Stimulated activated CD8-positive, alpha-beta memory T cell treated with anti-CD3 and anti-CD28 coated beads, Interleukin-12 subunit alpha, Interleukin-12 subunit beta, amount 100 ng/mL, for 24 hours (primary cell): ENCODE data around the gene BET1L.
"Not testable (repeated sequence)": the region's sequence is repeated elsewhere in the genome, so short reads cannot be mapped to it uniquely, and the experiment has no call there.

Source experiments
- DNase-seq: peaks from one replicate; pipeline ENCODE4 v3.0.0-alpha.2; 2020; ENCODE audit errors: extremely low read depth

Gene BET1L

GRCh38 chr11:207208-207862, at the start of gene BET1L, which contains the start of gene RIC8A:
Gene BET1L (minus strand): TSS chr11:207399. CDS start chr11:207321, 78 bp downstream.
Gene RIC8A (plus strand): TSS chr11:207708. CDS start chr11:208855, 1,147 bp downstream.
- peak; percentile 94 for DNase-seq

GRCh38 chr11:255816-256215, 48.6 kb upstream of the BET1L start:
- DNase-seq: no peak

GRCh38 chr11:255176-255575, 48.0 kb upstream of the BET1L start:
- no peak for DNase-seq

GRCh38 chr11:253886-254270, 46.7 kb upstream of the BET1L start:
- no peak for DNase-seq

GRCh38 chr11:253160-253885, 46.1 kb upstream of the BET1L start:
- no peak for DNase-seq

GRCh38 chr11:252666-253065, 45.5 kb upstream of the BET1L start:
- no peak for DNase-seq

- DNase-seq: no peak
These were observed 44.4 kb upstream of the BET1L start for GRCh38 chr11:251550-251949.

- DNase-seq: no peak
These were observed 43.6 kb upstream of the BET1L start for GRCh38 chr11:250740-251299.

GRCh38 chr11:250274-250673, 43.1 kb upstream of the BET1L start:
- no peak for DNase-seq

- DNase-seq: no peak
These were observed 41.9 kb upstream of the BET1L start for GRCh38 chr11:249062-249461.

GRCh38 chr11:244376-244775, 37.2 kb upstream of the BET1L start:
- no peak for DNase-seq

GRCh38 chr11:241634-242033, 34.4 kb upstream of the BET1L start:
- DNase-seq: no peak

GRCh38 chr11:240315-240714, 33.1 kb upstream of the BET1L start:
- no peak for DNase-seq

GRCh38 chr11:238346-238745, 31.1 kb upstream of the BET1L start:
- not testable (repeated sequence) for DNase-seq

- peak; percentile 85 for DNase-seq
These were observed 29.9 kb upstream of the BET1L start, which contains the start of gene PSMD13 for GRCh38 chr11:236774-237767. Gene PSMD13 (plus strand): TSS chr11:236976. CDS start chr11:237050, 74 bp downstream.

GRCh38 chr11:235997-236773, 29.0 kb upstream of the BET1L start, which contains the start of gene SIRT3:
Gene SIRT3 (minus strand): TSS chr11:236342. CDS start chr11:236328, 14 bp downstream.
- peak; percentile 56 for DNase-seq

GRCh38 chr11:235609-235996, 28.4 kb upstream of the BET1L start:
- peak; percentile 43 for DNase-seq

GRCh38 chr11:235180-235579, 28.0 kb upstream of the BET1L start:
- no peak for DNase-seq

- no peak for DNase-seq
These were observed 25.8 kb upstream of the BET1L start for GRCh38 chr11:232783-233565.

- DNase-seq: no peak
These were observed 23.2 kb upstream of the BET1L start for GRCh38 chr11:230431-230830.
